ENCODE measurements around the gene ARHGEF28.

DNA sequence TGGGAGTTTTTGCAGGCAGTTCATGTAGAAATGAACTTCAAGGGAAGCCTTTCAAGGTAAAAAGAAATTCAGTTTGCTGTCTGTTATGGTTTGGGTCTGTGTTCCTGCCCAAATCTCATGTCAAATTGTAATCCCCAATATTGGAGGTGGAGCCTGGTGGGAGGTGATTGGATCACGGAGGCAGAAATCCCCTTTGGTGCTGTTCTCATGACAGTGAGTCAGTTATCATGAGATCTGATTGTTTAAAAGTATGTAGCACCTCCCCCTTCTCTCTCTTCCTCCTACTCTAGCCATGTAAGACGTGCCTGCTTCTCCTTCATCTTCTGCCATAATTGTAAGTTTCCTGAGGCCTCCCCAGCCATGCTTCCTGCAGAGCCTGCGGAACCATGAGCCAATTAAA, 341.4 kb downstream of the ARHGEF28 start:
- no peak for TF ChIP-seq POLR2A (IDR thresholded peaks at IDR 0.05; ENCODE audit: extremely low read depth, insufficient read length)
- TF ChIP-seq, protein P1, sequence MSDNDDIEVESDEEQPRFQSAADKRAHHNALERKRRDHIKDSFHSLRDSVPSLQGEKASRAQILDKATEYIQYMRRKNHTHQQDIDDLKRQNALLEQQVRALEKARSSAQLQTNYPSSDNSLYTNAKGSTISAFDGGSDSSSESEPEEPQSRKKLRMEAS (IDR thresholded peaks at IDR 0.05; ENCODE audit: low read depth, low read length), result no peak
- TF ChIP-seq, protein P2, sequence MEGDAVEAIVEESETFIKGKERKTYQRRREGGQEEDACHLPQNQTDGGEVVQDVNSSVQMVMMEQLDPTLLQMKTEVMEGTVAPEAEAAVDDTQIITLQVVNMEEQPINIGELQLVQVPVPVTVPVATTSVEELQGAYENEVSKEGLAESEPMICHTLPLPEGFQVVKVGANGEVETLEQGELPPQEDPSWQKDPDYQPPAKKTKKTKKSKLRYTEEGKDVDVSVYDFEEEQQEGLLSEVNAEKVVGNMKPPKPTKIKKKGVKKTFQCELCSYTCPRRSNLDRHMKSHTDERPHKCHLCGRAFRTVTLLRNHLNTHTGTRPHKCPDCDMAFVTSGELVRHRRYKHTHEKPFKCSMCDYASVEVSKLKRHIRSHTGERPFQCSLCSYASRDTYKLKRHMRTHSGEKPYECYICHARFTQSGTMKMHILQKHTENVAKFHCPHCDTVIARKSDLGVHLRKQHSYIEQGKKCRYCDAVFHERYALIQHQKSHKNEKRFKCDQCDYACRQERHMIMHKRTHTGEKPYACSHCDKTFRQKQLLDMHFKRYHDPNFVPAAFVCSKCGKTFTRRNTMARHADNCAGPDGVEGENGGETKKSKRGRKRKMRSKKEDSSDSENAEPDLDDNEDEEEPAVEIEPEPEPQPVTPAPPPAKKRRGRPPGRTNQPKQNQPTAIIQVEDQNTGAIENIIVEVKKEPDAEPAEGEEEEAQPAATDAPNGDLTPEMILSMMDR (IDR thresholded peaks at IDR 0.05; ENCODE audit: low read depth, low read length), result no peak

All from NB4 (cell line).